HEK293 (cell line): ENCODE results near the gene FLACC1.
"Not testable (repeated sequence)": the region's sequence is repeated elsewhere in the genome, so short reads cannot be mapped to it uniquely, and the experiment has no call there.

Experiments
- CTCF ChIA-PET: fragments of 350-600 bp; formaldehyde crosslinking; extraction: SDS; loops from one replicate; lab custom pipeline; 2021; ENCODE audit warnings: antibody characterized with exemption; lab: Yijun Ruan, JAX
- POLR2A ChIA-PET: fragments of 300-600 bp; formaldehyde crosslinking; extraction: SDS; loops from one replicate; lab custom pipeline; 2020; ENCODE audit warnings: antibody characterized with exemption, inconsistent platforms; lab: Yijun Ruan, JAX
- H3K27ac ChIP-seq: fragments of 200-500 bp; sonication (Bioruptor generic); 2 replicates; pipeline ENCODE4 v1.5.1; 2014; ENCODE audit warnings: low read depth, low read length, control low read depth, inconsistent platforms; ENCODE audit errors: extremely low read depth
- H3K36me3 ChIP-seq, 2 experiments: fragments of 200-500 bp in 1 of 2; sonication (Bioruptor generic) in 1 of 2; 1 replicate in 1 of 2; 2 replicates in 1 of 2; pipeline ENCODE4 v1.5.1; 2014 to 2017; ENCODE audit warnings: inconsistent platforms in 2 of 2, low read length in 2 of 2; ENCODE audit not compliant: control insufficient read depth in 2 of 2, insufficient read depth in 1 of 2
- H3K4me1 ChIP-seq: fragments of 200-500 bp; sonication (Bioruptor generic); 2 replicates; pipeline ENCODE4 v1.5.1; 2014; ENCODE audit warnings: mild to moderate bottlenecking, low read length, inconsistent platforms; ENCODE audit not compliant: control insufficient read depth, insufficient read depth
- H3K4me3 ChIP-seq: 2 replicates; pipeline ENCODE4 v1.5.1; 2011; ENCODE audit warnings: low read depth, mild to moderate bottlenecking, control low read depth, low read length, moderate library complexity
- H3K9me3 ChIP-seq: fragments of 200-500 bp; sonication (Bioruptor generic); 2 replicates; pipeline ENCODE4 v1.5.1; 2014; ENCODE audit warnings: low read depth, low read length, inconsistent platforms; ENCODE audit not compliant: control insufficient read depth, insufficient read depth
- INSM2 ChIP-seq: fragments of 450-650 bp; formaldehyde crosslinking; IDR thresholded peaks from 2 replicates; pipeline ENCODE4 v1.5.1; 2016; ENCODE audit warnings: missing biosample characterization, missing genetic modification characterization
- PRDM1 ChIP-seq: fragments of 450-650 bp; formaldehyde crosslinking; IDR thresholded peaks from 2 replicates; pipeline ENCODE4; 2016; ENCODE audit warnings: missing biosample characterization, missing genetic modification characterization
- ZNF202 ChIP-seq: fragments of 450-650 bp; formaldehyde crosslinking; IDR thresholded peaks from 2 replicates; pipeline ENCODE4 v1.5.1; 2016; ENCODE audit warnings: missing biosample characterization, missing genetic modification characterization, borderline replicate concordance
- ZNF211 ChIP-seq: fragments of 450-650 bp; formaldehyde crosslinking; IDR thresholded peaks from 2 replicates; pipeline ENCODE4 v1.5.1; 2016; ENCODE audit warnings: low read depth, missing biosample characterization, missing genetic modification characterization
- ZNF221 ChIP-seq: fragments of 450-650 bp; formaldehyde crosslinking; IDR thresholded peaks from 2 replicates; pipeline ENCODE4 v1.5.1; 2017; ENCODE audit warnings: missing biosample characterization, missing genetic modification characterization, borderline replicate concordance
- ZNF239 ChIP-seq: fragments of 450-650 bp; formaldehyde crosslinking; IDR thresholded peaks from 2 replicates; pipeline ENCODE4 v1.5.1; 2016; ENCODE audit warnings: missing biosample characterization, missing genetic modification characterization
- ZNF24 ChIP-seq: fragments of 450-650 bp; formaldehyde crosslinking; IDR thresholded peaks from 2 replicates; pipeline ENCODE4 v1.5.1; 2016; ENCODE audit warnings: missing biosample characterization, missing genetic modification characterization
- ZNF274 ChIP-seq, 2 experiments: fragments of 200-500 bp in 1 of 2; fragments of 450-650 bp in 1 of 2; sonication (Bioruptor generic) in 1 of 2; formaldehyde crosslinking in 1 of 2; IDR thresholded peaks; 2 replicates each; pipeline versions ENCODE4 v1.5.1 to v1.6.1; 2014 to 2016; ENCODE audit warnings: borderline replicate concordance in 1 of 2, inconsistent platforms in 1 of 2, low read length in 1 of 2, missing biosample characterization in 1 of 2, missing genetic modification characterization in 1 of 2
- ZNF449 ChIP-seq: fragments of 450-650 bp; formaldehyde crosslinking; IDR thresholded peaks from 2 replicates; pipeline ENCODE4 v1.5.1; 2017; ENCODE audit warnings: missing biosample characterization, mild to moderate bottlenecking, missing genetic modification characterization, moderate library complexity
- ZNF701 ChIP-seq: fragments of 450-650 bp; formaldehyde crosslinking; IDR thresholded peaks from 2 replicates; pipeline ENCODE4 v1.5.1; 2016; ENCODE audit warnings: missing biosample characterization, missing genetic modification characterization
- ZNF776 ChIP-seq: fragments of 450-650 bp; formaldehyde crosslinking; IDR thresholded peaks from 2 replicates; pipeline ENCODE4 v1.5.0; 2017; ENCODE audit warnings: missing biosample characterization, missing genetic modification characterization, borderline replicate concordance
- ZNF777 ChIP-seq: fragments of 450-650 bp; formaldehyde crosslinking; IDR thresholded peaks from 2 replicates; pipeline ENCODE4 v1.5.1; 2017; ENCODE audit warnings: missing biosample characterization, missing genetic modification characterization, borderline replicate concordance
- ZNF843 ChIP-seq: fragments of 450-650 bp; formaldehyde crosslinking; IDR thresholded peaks from 2 replicates; pipeline ENCODE4 v1.5.1; 2016; ENCODE audit warnings: missing biosample characterization, missing genetic modification characterization
- ZSCAN5A ChIP-seq: fragments of 450-650 bp; formaldehyde crosslinking; IDR thresholded peaks from 2 replicates; pipeline ENCODE4 v1.5.1; 2016; ENCODE audit warnings: missing biosample characterization, missing genetic modification characterization

FLACC1 gene

GRCh38 chr2:201290457-201291148 is 66.5 kb downstream of the FLACC1 start:
- H3K27ac ChIP-seq, H3K4me1 ChIP-seq, POLR2A ChIA-PET, H3K4me3 ChIP-seq, CTCF ChIA-PET, H3K9me3 ChIP-seq: not testable (repeated sequence)
- peaks cover 0 to 46% of the 10 kb centered on the region in 2 experiments; a peak in 1 of 3 replicates for H3K36me3 ChIP-seq

- Histone ChIP-seq H3K4me1 (no peaks in the 10 kb centered on the region), H3K4me3 (no peak overlapping the region), H3K9me3 (no peaks in the 10 kb centered on the region), H3K27ac (no peak overlapping the region), H3K36me3 (peaks cover 0 to 56% of the 10 kb centered on the region in 2 experiments; a peak in 1 of 3 replicates)
- TF ChIP-seq ZNF274 (IDR thresholded peaks at IDR 0.05; ENCODE audit: low read length) (no peak), ZNF274 (tag by site-specific recombination; IDR thresholded peaks at IDR 0.05; ENCODE audit: borderline replicate concordance) (no peak), ZSCAN5A (tag by site-specific recombination) (no peak), ZNF777 (tag by site-specific recombination) (no peak), ZNF221 (tag by site-specific recombination) (no peak)
- CTCF ChIA-PET, result interaction anchor here (1.0 kb wide), 1 partner anchor 25 kb away, joined by 3 read pairs; no protein-coding TSS in a partner anchor
- POLR2A ChIA-PET, result no interaction called here
These were observed 71.6 kb downstream of the FLACC1 start for GRCh38 chr2:201285499-201285898.

GRCh38 chr2:201280191-201281040 is 76.7 kb downstream of the FLACC1 start:
- POLR2A ChIA-PET, result no interaction called here
- Histone ChIP-seq H3K9me3 (no peaks in the 10 kb centered on the region), H3K4me3 (no peak overlapping the region), H3K27ac (no peak overlapping the region), H3K36me3 (peaks cover 6 to 46% of the 10 kb centered on the region in 2 experiments), H3K4me1 (no peaks in the 10 kb centered on the region)
- TF ChIP-seq ZNF211 (tag by site-specific recombination), result no peak
- peak; percentile 65 for TF ChIP-seq PRDM1 (tag by site-specific recombination)
- CTCF ChIA-PET, result no interaction called here

- TF ChIP-seq ZNF776 (tag by site-specific recombination), result no peak
- TF ChIP-seq ZNF843 (tag by site-specific recombination), result no peak
- TF ChIP-seq ZNF449 (tag by site-specific recombination), result no peak
- no peak for TF ChIP-seq ZNF24 (tag by site-specific recombination)
- TF ChIP-seq ZNF239, result no peak
- no peak for TF ChIP-seq INSM2
- TF ChIP-seq ZNF202 (tag by site-specific recombination), result no peak
- TF ChIP-seq ZNF701 (tag by site-specific recombination), result no peak
These were observed 78.1 kb downstream of the FLACC1 start for GRCh38 chr2:201279079-201279478.

More at GRCh38 chr2:201279079-201279478, 78.1 kb downstream of the FLACC1 start:
- Histone ChIP-seq H3K36me3 (peaks cover 6 to 48% of the 10 kb centered on the region in 2 experiments), H3K4me1 (no peaks in the 10 kb centered on the region), H3K4me3 (no peak overlapping the region), H3K27ac (no peak overlapping the region), H3K9me3 (no peaks in the 10 kb centered on the region)
- ChIA-PET CTCF (no interaction called here), POLR2A (no interaction called here)
